HG02981 (cell line): ENCODE results near the gene LMAN1.

ENCODE experiments used
- ATAC-seq: cut with Tn5 transposase; IDR thresholded peaks from one replicate; pipeline ENCODE4 v1.9.1; 2021; ENCODE audit warnings: mild to moderate bottlenecking, moderate library complexity; ENCODE audit not compliant: unreplicated experiment

LMAN1 gene, protein sequence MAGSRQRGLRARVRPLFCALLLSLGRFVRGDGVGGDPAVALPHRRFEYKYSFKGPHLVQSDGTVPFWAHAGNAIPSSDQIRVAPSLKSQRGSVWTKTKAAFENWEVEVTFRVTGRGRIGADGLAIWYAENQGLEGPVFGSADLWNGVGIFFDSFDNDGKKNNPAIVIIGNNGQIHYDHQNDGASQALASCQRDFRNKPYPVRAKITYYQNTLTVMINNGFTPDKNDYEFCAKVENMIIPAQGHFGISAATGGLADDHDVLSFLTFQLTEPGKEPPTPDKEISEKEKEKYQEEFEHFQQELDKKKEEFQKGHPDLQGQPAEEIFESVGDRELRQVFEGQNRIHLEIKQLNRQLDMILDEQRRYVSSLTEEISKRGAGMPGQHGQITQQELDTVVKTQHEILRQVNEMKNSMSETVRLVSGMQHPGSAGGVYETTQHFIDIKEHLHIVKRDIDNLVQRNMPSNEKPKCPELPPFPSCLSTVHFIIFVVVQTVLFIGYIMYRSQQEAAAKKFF

DNA sequence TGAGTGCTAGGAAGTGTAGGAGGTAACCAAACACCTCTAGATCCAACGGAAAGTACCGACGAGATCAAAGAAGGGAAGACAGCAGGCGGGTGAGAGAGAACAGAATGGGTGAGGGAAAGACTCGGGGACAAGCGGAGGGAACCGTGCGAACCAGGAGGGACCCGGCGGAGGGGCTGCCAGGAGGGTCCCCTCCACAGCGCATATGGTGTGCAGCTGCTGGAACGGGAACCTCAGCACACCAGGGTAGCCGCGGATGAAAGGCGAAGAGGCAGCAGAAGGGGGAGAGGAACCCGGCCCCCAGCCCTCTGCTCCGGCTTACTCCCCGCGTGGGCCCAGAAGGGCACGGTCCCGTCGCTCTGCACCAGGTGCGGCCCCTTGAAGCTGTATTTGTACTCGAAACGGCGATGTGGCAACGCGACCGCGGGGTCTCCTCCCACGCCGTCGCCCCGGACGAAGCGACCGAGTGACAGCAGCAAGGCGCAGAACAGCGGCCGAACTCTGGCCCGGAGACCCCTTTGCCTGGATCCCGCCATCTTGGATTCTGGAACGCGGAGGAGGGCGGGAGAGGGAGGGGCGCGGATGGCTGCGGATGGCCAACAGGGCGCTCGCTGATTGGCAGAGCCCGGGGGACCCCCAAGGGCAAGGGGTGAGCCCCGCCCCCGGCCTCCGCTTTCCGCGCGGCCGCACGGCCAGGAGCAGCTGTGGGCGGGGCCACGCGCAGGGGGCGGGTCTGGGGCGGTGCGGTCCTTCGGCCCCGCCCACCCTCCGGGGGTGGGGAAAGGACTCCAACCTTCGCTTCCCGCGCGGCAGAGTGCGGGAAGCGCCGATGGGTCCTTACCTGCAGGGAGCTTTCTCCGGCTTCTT lies at the start of gene LMAN1:
TSS of gene LMAN1 (minus strand) at position 554 of the 864 bp plus-strand sequence. CDS start at position 533, 21 bp downstream.
- ATAC-seq = peak; percentile 93

DNA sequence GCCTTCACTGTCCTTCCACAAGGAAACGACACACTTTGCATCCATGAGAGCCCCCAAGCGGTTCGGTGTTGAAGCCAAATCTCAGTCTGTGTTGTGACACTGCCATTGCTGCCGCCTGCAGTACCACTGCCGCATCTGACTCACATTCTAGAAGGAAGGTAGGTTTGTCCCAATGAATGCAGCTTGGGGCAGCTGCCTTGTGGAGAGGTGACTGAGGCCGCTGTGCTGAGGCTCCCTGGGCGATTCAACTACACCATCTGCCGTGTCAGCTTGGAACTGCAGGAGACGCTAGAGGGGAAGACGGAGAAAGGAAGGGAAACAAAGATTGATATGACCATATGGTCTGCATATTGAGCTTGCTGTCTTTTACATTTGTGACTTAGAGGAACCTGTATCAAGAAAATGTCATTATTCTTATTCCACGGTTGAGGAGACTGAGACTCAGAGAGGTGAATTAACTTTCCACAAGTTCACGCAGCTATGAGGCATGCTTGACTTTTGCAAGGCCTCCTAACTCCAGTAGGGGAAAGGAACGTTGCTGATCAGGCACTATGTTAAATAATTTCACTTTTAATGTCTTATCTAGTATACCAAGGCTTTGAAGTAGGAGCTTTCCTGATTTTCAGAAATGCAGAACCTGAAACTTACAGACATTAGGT lies 43.5 kb upstream of the LMAN1 start:
- ATAC-seq = peak; percentile 95

DNA sequence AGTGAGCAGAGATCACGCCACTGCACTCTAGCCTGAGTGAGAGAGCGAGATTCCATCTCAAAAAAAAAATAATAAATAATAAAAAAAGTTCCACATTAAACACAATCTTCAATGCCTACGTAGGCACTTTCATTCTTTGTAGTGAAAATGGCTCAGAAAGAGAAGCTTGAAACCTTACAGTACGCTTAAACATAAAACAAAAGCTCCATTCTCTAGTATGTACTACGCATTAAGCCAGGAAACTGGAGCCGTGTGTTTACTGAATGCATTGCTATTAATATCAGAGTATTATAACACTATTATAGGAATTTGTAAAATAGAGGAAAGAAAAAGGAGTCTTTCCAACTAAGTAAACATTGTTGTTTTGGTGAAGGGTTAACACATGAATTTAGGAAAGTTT lies 41.3 kb upstream of the LMAN1 start:
- no peak for ATAC-seq

DNA sequence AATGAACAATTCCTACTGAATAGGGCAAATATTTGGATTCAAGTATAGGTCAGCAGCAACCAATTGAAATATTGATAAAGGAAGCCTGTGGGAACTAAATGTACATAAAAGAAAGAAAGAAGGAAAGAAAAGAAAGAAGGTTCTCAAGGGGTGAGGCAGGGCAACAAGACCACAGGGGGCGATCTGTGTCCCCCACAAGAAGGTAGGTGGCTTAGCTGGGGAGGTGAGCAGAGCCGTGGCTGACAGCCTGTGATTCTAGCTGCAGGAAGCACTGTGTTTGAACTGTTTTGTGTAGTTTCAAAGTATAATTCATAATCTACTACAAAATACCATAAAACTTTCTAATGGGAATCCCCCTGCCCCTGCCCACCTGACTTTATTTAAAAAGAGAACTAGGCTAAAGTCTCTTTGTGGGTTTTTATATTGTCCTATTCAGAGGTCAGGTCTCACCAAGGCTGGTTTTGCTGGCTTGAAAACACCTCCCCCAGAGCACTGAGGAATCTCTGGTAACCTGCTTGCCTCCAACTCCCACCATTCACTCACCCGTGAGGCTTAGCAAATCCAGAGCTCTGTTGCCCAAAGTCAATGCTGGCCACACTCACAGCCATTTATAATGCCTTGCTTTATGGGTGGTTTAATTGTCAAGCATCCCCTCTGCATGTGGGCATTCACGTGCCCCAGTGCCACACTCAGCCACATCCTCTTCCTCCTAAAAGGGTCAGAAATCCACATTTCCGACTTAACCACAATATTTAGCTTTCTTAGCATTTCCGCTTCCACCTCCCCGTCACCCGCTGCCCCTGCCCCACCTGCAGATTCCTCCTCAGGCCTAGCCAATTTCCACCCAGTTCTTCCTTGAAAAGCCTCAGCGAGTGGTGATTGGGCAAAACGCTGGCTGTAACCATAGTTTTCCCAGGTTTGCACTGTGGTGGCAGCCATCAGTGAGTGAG lies 36.4 kb upstream of the LMAN1 start:
- ATAC-seq = no peak

DNA sequence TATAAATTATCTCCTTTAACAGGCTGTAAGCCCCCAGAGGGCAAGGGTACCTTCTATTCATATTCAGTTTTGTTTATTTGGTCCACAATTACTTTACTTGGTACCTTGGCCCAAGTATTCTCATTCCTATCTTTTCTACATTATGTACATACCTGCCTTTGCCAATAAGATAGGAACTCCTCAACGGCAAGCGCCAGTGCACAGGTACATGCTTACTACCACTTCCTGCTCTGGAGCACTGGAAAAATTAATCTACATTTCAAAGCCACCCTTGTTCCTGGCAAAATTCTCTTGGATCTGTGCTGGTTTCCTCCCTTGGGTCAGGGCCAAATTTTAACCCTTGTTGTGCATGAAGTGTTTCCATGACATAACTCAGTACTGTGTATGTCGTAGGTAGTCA lies 34.3 kb upstream of the LMAN1 start:
- no peak for ATAC-seq

DNA sequence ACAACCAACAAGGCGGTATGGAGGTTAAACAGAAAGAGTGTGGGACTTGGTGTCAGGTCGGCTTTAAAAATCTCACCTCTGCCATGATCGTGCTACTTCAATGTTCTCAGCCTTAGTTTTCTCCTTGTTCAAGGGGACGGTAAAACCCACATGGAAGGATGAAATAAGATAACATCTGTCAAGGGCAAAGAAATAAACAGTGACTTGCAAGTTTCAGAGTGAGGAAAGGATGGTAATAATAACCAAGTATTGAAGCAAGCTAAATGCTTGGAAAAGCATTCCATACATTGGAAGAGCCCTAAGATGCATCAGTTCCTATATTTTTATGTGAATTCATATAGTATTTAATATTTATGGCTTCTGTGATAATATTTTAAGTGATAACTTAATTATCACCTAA lies 29.8 kb upstream of the LMAN1 start:
- no peak for ATAC-seq

DNA sequence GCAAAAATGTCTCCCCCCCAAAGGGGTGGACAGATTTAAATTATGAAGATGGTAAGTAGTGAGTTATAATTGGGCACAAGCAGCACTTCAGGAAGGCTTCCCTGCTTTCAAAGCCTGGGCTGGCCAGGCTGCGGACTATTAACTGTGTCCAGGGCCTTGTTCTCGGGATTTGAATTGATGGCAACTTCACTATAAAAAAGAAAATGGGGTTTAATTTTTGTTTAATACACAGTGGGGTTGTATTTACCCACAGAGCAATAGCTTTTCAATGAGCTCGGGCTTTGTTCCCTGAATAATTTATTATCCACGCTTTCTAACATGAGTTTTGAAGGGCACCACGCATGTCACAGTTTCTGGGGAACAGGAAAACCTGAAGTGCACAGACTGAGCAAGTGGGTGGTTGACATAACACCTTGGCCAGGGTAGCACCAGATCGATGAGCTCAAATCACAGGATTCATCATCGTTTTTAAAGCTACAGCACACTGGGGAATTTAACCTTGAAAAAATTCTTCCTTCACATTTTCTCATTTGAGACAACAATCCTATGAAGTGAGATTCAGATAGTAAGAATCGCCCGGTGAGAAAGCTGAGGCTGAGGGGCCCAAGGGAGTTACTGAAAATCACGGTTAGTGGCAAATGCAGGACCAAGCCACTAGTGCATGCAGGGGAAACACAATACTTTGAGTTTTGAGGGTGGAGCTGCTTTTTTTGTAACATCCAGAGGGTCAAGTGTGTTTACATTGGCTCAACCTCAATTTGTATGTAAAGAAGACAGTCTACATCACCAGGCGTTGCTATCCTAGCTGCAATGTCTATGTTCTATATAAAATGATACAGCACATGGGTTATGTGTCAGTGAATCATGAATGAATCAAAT lies 28.9 kb upstream of the LMAN1 start:
- no peak for ATAC-seq

DNA sequence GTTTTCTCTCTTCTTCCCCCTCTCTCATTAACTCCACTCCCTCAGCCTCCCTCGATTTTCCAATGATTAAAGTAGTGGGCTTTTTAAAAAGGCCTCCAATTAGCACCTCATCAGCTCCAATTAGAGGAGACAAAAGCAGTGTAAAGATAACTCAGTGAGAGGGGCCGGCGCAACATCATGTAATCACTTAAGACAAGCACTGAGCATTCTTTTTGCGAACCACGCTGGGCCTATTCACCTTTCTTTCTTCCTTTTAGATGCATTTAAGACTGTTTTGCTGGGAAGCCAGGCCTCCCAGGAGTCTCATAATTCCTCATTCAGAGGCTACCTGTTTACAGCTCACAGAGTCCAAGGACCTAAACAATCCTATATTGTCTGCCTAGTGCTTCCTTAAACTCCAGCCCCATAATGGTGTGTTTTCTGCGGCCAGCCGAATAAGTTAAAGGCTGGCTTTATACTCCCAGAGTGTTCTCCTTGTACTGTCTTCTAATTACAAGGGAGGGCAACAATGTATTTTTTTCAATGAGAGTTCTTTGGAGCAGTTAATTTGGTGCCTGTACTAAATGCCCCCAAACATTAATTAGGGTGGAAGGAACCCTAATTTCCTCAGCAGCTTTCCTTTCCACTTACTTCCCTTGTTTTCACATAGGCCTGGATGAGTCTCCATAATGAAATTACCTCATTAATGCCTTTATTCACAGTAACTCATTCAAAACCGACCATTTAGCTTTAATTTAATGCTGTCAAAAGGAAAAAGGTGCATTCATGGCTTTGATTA lies 28.0 kb upstream of the LMAN1 start:
- no peak for ATAC-seq

DNA sequence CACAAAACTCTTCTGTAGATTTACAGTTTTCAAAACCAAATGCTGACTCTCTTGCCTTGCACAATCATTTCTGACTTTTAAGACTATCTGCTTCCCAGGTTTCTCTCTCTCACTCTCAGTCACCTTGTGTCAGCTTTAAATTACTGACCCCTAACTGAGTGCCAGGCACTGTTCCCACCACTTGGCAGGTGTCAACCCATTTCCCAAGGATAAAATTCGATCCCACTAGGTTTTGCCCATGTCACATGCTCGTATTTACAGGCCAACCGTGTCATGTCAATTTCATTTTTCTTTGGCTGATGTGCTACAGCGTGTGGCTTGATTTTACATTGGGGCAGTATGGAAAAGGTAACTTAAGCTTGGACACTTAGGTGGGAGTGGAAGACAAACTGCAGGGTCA lies 26.1 kb upstream of the LMAN1 start:
- ATAC-seq = no peak

DNA sequence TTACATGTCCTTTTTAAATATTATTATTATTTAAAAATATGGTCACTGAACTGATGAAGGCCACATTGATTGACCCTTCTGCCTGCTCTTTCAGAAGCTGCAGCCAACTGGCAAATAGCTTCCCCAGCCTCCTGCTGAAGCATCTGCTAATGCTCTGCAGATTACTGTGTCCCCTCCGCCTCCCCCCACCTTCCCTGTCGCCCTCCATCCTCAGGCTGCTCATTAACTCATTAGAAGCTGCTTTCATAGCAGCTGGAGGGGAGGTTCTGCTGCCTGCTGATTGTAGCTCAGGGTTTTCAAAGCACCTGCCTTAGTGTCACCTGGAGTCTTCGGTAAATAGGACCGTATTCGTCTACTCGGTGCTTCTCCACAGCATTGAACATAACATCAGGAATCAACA lies 24.8 kb upstream of the LMAN1 start:
- ATAC-seq = no peak

DNA sequence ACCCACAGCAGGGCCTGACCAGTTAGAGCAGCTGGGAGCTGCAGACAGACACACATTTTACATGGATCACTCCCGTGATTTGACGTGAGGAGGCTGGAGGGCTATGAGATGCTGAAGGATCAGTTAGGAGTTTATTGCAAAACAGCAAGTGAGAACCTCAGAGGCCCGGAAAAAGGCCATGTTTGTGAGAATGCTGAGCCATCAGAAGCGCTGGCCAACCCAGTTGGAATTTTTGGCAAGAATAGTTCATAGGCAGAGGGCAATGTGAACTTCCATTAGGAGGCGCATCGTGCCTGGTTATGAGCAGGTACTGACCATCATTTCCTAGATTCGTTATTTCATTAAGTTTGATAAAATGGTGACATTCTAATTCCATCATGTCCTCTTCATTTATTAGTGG lies 23.3 kb upstream of the LMAN1 start:
- ATAC-seq = no peak

DNA sequence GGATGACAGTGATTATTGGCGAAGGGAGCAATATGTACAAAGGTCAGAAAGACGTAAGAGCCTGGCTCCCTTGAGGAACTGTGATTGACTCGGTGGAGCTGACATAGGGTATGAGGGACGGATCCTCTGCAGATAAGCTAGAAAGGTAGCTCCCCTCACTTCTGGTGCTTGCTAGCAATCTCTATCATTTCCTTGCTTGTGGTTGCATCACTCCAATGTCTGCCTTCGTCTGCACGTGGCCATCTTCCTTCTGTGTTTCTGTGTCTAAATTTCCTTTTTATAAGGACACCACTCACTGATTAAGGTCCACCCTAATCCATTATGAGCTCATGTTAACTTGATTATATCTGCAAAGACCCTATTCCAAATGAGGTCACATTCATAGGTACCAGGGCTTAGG lies 22.9 kb upstream of the LMAN1 start:
- no peak for ATAC-seq

DNA sequence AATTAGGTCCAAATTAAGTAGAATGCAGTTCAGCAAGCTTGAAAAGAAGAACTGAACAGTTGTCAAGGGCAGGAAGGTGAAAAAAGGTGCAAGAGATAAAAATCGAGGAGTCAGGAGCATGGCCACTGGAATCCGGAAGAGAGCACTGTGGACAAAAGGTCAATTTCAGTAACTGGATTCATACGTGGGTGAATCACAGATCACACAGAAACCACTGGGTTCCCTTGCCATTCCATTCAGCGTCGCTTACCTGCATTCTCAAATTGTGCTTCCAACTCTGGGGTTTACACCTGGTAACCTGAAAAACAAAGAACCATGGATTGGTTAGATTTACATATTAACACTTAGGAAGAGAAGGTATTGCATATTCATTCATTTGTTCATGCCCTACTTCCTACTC lies 21.6 kb upstream of the LMAN1 start:
- ATAC-seq = no peak

DNA sequence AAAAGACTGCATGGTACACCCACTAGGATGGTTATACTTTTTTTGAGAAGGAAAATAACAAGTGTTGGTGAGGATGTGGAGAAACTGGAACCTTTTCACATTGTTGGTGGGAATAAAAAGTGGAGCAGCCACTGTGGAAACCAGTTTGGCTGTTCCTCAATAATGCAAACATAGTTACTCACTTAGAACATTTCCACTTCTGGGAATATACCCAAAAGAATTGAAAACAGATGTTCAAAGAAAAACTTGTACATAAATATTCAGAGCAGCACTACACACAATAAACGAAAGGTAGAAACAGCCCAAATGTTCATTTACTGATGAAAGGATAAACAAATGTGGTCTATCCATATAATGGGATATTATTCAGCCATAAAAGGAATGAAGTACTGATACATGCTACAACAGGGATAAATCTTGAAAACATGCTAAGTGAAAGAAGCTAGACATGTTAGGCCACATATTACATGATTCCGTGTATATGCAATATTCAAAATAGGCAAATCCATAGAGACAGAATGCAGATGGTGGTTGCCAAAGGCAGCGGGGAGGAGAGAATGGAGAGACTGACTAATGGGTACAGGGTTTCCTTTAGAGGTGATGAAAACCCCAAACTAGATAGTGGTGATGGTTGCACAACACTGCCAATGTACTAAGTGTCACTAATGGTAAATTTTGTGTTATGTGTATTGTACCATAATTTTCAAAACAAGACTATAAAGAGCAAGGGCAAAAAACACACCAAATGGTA lies 20.9 kb upstream of the LMAN1 start:
- no peak for ATAC-seq

DNA sequence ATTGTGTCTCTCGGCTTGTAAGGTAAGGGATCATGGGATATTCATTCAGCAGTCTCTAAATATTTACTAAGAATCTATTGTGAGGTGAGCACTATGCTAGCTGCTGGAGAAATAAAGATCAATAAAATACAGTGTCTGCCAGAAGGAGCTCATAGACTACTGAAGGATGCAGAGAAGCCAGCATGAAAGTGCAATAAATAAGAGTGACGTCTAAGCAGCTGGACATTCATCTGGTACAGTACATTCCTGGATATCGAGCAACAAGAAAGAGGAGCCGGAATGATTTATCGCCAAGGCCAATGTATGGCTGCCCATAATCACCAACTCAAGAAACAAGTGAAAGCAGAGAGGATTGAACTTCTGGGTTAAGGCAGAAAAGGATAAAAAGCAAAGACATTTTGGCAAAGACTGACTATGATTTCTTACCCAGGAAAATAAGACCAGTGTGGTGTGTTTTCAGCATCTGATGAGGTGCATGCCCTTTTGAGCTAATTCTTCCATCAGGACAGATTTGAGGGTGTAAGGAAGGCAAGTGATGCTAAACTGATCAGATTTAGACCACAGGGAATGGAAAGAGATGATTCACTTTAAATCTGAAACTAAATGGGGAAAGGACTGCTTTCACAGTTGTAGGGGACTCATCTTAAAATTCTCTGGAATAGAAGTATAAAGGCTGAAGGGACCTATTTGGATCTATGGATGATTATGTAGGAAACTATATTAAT lies 18.7 kb upstream of the LMAN1 start:
- no peak for ATAC-seq

DNA sequence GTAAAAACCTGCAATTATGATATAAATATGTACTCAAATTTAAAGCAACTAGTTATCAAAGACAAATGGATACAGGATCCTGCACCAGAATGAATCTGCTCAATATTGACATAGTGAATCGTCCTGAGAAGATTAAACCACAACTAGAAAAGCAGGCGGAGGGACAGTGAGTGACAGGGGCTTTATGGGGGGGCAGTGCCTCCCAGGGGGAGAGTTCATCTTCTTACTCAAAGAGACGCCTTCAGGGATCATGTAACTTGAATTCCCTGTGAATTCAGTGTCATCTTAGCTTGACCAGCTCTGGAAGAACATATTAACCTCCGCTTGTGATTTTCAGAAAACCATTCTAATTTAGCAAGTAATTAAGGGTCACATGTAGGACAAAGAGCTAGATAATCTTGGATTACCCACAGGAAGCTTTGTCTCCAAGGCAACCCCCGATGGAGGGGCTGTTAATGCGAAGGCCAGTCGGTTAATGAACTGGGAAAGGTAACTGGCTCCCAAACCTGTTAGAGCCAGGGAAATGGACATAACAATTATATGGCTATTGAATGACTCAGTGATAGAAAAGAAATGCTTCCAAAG lies 17.4 kb upstream of the LMAN1 start:
- no peak for ATAC-seq

DNA sequence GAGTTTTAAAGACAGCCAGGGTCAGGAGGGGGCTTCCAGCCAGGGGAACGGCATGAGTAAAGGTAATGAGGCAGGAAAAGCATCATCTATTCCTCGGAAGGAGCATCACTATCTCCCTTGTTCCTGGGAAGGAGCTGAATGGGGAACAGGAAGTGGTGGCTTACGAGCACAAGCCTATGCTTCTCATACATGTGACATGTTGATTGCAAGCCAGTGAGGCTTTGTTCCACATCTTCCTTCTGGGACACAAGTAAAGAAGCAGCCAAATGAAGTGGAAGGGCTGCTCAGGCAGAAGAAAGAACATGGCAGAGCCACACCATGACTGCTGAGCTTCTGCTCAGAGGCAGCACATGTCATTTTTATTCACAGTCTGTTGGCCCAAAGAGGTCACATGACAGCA lies 15.1 kb upstream of the LMAN1 start:
- ATAC-seq = no peak
